ENCODE results near the gene NR5A1.

The NR5A1 gene

GRCh38 chr9:124493794-124494479 is 13.3 kb downstream of the NR5A1 start:
- TF ChIP-seq CTCF (conservative IDR thresholded peaks at IDR 0.05; ENCODE audit: low read length) (no peak), EZH2phosphoT487 (IDR thresholded peaks at IDR 0.05; ENCODE audit: borderline replicate concordance) (no peak)
- Histone ChIP-seq H3K36me3 (ENCODE audit: insufficient read depth, low read length) (no peaks in the 10 kb centered on the region), H4K20me1 (ENCODE audit: insufficient read depth, low read length, poor library complexity, severe bottlenecking) (no peaks in the 10 kb centered on the region), H3K9me2 (replicated peaks; ENCODE audit: low read depth, low read length) (no peaks in the 10 kb centered on the region), H2AFZ (ENCODE audit: low read length) (no peak overlapping the region), H3K4me3 (ENCODE audit: low read length, poor library complexity, severe bottlenecking) (no peak overlapping the region), H3K9ac (ENCODE audit: low read depth, low read length, poor library complexity, severe bottlenecking) (no peak overlapping the region), H3K27me3 (ENCODE audit: insufficient read depth, low read length, poor library complexity, severe bottlenecking) (no peaks in the 10 kb centered on the region), H3K4me2 (ENCODE audit: low read depth, low read length, poor library complexity, severe bottlenecking) (no peak overlapping the region), H3K9me3 (ENCODE audit: insufficient read depth, low read depth, low read length) (no peaks in the 10 kb centered on the region), H3K4me1 (ENCODE audit: insufficient read depth, low read length, poor library complexity, severe bottlenecking) (no peaks in the 10 kb centered on the region), H3K79me2 (ENCODE audit: insufficient read depth, low read length) (no peaks in the 10 kb centered on the region), H3F3A (ENCODE audit: low read depth) (no peaks in the 10 kb centered on the region)

GRCh38 chr9:124493218-124493617 is 14.0 kb downstream of the NR5A1 start:
- no peaks in the 10 kb centered on the region for H3K27me3 ChIP-seq (ENCODE audit: insufficient read depth, low read length, poor library complexity, severe bottlenecking)
- no peak overlapping the region for H2AFZ ChIP-seq (ENCODE audit: low read length)
- H3K4me1 ChIP-seq (ENCODE audit: insufficient read depth, low read length, poor library complexity, severe bottlenecking), result no peaks in the 10 kb centered on the region
- H3K9me3 ChIP-seq (ENCODE audit: insufficient read depth, low read depth, low read length), result no peaks in the 10 kb centered on the region
- H3K79me2 ChIP-seq (ENCODE audit: insufficient read depth, low read length), result no peaks in the 10 kb centered on the region
- no peaks in the 10 kb centered on the region for H3K36me3 ChIP-seq (ENCODE audit: insufficient read depth, low read length)
- no peaks in the 10 kb centered on the region for H4K20me1 ChIP-seq (ENCODE audit: insufficient read depth, low read length, poor library complexity, severe bottlenecking)
- H3K4me3 ChIP-seq (ENCODE audit: low read length, poor library complexity, severe bottlenecking), result no peak overlapping the region
- no peak for TF ChIP-seq CTCF (conservative IDR thresholded peaks at IDR 0.05; ENCODE audit: low read length)
- TF ChIP-seq EZH2phosphoT487 (IDR thresholded peaks at IDR 0.05; ENCODE audit: borderline replicate concordance), result no peak
- no peaks in the 10 kb centered on the region for H3F3A ChIP-seq (ENCODE audit: low read depth)
- no peak overlapping the region for H3K4me2 ChIP-seq (ENCODE audit: low read depth, low read length, poor library complexity, severe bottlenecking)
- no peaks in the 10 kb centered on the region for H3K9me2 ChIP-seq (replicated peaks; ENCODE audit: low read depth, low read length)
- H3K9ac ChIP-seq (ENCODE audit: low read depth, low read length, poor library complexity, severe bottlenecking), result no peak overlapping the region

- no peak overlapping the region for H3K4me2 ChIP-seq (ENCODE audit: low read depth, low read length, poor library complexity, severe bottlenecking)
- H3F3A ChIP-seq (ENCODE audit: low read depth), result no peaks in the 10 kb centered on the region
- H3K9me2 ChIP-seq (replicated peaks; ENCODE audit: low read depth, low read length), result no peaks in the 10 kb centered on the region
- H3K9me3 ChIP-seq (ENCODE audit: insufficient read depth, low read depth, low read length), result no peaks in the 10 kb centered on the region
- TF ChIP-seq EZH2phosphoT487 (IDR thresholded peaks at IDR 0.05; ENCODE audit: borderline replicate concordance) (no peak), CTCF (conservative IDR thresholded peaks at IDR 0.05; ENCODE audit: low read length) (no peak)
- no peaks in the 10 kb centered on the region for H3K27me3 ChIP-seq (ENCODE audit: insufficient read depth, low read length, poor library complexity, severe bottlenecking)
- no peaks in the 10 kb centered on the region for H3K4me1 ChIP-seq (ENCODE audit: insufficient read depth, low read length, poor library complexity, severe bottlenecking)
- H3K9ac ChIP-seq (ENCODE audit: low read depth, low read length, poor library complexity, severe bottlenecking), result no peak overlapping the region
- no peaks in the 10 kb centered on the region for H3K36me3 ChIP-seq (ENCODE audit: insufficient read depth, low read length)
- H3K79me2 ChIP-seq (ENCODE audit: insufficient read depth, low read length), result no peaks in the 10 kb centered on the region
- no peaks in the 10 kb centered on the region for H4K20me1 ChIP-seq (ENCODE audit: insufficient read depth, low read length, poor library complexity, severe bottlenecking)
- H3K4me3 ChIP-seq (ENCODE audit: low read length, poor library complexity, severe bottlenecking), result no peak overlapping the region
- no peak overlapping the region for H2AFZ ChIP-seq (ENCODE audit: low read length)
These were observed 14.4 kb downstream of the NR5A1 start for GRCh38 chr9:124492818-124493217.
